NCI-H2081 treated with DMSO at 0.1 percent for 48 hours (cell line): ENCODE data around the gene CD44.

Experiments
- DNase-seq: peaks from one replicate; lab custom pipeline; 2025; lab: John Stamatoyannopoulos, UW

CD44 gene

DNA sequence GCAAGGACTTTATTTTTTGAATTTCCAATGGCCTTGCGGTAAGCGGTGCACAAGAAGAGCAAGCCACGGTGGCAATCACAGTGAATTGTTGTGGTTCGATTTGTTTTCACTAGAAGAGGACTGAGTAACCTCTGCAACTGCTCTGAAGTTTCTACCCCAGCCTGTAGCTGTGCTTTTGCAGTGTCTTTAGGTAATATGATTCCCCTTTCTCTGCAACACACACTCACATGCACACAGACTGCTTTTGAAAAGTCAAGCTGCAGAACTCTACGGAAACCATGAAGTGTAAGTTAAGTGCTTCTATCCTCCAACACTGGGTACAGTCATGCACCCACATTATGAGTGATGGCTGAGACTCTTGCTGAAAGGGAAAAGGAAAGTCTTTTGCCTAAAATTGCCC, 38.4 kb downstream of the CD44 start:
- DNase-seq = no peak

DNA sequence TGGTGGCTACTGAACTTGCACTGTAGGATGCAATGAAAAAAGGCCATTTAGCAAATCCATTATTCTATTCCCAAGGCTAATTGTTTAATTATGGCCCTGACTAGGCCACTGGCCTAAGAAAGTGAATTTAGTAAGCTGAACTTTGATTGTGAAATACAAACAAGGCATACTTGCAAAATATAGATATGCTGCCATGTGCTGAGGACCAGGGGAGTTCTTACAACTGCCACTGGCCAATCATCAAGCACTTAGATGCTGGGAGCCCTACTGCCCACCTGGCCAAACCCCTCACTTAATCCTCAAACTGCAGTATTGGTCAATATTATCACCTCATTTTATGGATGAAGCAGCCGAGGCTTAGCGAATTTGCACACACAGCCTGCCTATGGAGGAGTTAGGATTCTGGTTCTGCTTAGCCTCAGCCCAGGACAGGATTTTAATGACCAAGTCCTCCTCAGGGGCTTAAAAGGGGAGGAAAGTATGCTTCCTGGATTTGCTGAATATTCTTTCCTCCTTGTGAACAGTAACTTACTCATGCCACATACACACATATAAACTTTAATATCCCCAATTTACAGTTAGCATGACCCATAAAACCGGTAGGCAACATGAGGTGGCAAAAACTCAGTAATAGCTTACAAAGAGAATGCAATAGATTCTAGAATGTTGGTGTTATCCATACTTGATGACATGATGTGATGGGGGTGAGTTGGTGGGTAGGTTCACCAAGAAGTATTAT, 39.3 kb downstream of the CD44 start:
- no peak for DNase-seq

DNA sequence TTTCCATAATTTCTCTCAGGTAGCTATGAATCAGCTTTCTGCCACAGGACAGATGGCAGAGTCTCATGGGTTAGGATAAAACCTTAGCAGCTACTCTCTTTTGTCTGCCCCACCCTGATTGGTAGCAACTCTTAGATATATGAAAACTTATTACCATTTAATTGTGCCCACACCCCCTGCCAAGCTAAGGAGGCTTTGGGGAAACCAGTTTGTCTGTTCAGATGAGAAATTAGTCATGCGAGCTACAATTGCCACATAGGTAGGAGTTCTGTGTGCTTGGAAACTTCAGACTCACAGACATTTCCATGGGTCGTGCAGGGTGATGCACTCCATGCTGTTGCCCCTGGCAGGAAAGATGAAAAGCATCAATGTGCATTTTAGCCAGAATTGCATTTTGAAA, 39.9 kb downstream of the CD44 start:
- no peak for DNase-seq

DNA sequence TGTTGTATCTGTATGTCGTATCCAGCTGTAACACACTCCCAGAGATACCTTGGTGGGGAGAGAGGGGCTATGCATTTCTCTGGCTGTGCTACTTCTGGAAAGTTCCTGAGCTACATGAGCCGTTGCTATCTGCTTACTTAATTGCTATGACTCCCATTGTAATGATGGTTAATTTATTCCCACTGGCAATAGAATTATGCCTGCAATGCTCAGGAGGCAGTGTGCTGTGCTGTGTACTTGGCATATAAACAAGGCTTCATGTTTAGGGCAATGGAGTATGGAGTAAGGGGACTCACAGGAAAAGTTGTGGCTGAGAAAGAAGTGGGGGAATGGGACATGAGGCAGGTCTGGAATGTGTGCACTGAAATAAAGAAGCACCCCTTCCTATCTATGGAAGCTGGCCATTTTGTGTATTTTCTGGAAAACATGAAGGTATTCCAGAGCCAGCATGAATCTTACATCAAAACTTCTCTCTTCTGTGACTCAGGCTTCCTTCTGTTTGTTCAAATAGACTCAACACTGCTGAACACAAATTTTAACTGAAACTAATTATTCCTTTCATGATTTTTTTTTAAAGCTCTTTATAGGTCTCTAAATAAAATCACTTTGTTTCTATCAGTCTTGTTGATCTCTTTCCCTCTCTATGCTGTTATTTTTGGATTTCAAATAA, 40.6 kb downstream of the CD44 start:
- DNase-seq = no peak

DNA sequence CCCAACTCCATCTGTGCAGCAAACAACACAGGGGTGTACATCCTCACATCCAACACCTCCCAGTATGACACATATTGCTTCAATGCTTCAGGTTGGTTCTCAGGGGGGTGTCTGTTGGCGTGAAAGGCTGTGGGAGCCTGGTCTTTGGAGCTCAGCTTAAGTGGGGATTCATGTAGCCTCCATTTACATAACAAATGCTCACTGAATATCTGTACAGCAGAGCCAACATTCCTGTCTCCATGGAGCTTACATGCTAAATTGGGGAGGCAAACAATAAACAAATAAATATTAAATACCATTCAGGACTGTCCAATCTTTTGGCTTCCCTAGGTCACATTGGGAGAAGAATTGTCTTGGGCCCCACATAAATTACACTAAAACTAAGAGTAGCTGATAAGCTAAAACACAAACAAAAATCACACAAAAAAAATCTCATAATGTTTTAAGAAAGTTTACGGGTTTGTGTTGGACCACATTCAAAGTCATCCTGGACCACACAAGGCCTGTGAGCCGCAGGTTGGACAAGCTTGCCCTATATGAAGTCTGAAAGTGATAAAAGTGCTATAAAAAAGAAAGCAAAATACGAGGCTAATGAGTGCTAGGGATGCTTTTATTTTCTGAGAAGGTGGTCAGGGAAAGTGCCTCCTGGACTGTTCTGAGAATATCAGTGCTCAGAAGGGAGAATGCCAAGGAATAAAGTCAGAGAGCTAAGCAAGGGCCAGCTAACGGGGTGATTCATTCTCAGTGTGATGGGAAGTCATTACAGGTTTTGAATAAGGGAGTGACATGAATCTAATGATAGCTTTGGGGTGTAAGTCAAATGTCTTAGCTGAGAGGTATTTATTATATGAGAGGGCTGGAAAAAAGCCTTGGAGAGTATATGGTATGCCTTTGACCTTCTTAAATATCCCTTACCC, 41.6 kb downstream of the CD44 start:
- DNase-seq = no peak

DNA sequence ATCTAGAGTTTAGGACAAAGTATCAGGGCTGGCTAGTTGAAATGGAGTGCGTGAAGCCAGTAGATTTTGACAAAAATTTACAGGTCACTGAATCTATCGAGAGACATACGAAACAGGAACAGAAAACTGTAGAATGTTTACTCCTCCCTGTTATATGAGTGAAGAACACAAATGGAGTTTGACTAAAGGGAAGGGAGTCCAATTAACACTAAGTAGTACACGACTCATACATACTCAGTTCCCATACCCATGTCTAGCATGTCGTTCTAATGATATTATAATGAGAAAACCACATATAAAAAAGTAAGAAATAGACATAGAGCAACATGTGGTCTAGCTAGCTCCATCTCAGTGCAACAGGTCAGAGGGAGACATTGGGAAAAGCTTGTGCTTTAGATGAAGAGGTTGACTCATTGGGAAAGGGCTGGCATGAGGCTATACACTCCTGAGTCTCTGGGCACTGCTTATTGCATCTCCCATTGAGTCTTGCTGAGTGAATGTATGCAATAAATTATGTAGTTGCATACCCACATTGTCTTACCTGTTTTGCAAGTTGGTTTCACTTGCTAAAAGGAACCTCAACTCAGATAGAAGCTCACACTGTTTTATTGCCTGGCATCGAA, 43.5 kb downstream of the CD44 start:
- DNase-seq = no peak

DNA sequence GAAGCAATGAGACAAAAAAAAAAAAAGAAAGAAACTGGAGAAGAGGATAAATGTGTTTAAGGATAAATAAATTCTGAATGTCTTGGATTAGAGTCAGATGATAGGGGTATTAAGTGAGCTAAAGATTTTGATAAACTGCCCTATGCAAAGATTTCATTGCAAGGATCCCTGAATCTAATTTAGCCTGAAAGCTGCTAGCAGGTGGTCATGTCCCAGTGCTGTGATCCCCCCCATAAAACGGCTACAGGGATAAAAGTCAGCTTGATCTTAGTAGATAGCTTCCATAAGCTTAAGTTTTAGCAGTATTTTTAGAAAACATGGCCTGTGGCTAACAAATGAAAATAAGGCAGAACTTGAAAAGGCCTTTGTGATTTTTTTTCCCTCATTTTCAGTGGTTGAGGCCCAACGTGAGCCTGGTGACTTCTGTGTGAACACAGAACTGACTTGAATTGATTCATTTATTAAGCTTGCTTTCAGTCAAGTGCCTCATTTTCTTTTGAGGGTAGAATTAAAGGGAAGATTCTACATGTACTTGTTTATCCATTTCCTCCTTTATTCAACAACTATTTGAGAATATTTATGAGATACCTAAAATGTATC, 44.5 kb downstream of the CD44 start:
- DNase-seq = no peak

DNA sequence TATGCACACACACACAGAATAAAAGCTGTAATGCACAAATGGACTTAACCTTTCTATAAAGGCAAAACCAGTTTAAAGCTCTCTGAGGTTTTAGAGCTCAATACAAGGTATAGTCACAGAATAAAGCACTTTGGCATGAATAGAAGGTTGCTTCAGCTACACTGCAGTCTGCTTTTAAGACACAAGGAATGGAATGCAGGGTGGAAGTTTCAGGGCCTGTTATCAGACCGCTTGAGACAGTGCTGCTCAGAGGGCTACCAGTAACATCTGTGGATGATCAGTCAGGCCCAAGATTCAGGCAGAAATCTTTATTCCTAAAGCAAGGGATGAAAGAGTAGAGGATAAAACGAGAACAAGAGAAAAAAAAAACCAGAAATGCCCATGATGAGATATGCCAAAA, 46.7 kb downstream of the CD44 start:
- DNase-seq = no peak

DNA sequence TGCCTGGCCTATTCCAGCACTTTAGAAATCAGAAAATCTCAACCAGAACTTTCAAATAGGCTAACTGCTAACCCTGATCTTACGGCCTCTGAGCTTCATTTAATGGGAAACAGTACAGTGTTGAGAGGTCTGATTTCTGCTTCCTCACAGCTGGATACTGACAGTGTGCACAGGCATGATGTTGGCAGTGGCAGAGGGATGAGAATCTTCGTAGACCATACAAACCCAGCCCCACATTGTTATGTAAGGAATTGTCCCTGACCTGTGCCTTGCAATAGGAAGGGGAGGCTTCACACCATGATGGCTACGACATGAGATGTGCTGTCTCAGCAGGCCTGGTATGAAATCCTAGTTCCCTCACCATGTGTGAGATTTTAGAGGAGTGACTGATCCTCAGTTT, 49.0 kb downstream of the CD44 start:
- DNase-seq = no peak

DNA sequence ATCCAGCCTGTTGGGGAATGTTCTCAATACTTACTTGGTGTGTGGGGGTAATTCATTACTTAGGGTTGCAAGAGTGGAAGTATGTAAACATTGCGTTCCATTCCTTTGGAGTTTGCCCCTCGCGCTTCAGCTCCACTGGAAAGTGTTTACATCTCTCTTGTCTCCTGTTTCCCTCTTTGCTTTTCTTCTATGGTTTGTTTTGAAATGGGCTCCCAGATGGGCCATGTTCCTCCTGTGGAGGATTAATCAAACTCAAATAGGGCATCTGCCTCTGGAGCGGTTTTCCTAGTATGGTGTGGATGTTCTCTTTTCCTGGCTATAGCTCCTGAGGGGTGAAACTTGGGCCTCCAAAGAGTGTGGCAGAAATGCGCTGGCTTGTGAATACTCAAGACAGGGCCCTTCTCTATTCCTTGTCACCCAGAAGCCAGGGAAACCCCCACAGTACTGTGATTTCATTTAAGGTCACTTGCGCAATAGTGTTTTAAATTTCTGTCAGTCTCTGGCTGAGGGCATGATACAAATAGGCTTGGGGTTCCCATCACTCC, 51.9 kb downstream of the CD44 start:
- DNase-seq = no peak

DNA sequence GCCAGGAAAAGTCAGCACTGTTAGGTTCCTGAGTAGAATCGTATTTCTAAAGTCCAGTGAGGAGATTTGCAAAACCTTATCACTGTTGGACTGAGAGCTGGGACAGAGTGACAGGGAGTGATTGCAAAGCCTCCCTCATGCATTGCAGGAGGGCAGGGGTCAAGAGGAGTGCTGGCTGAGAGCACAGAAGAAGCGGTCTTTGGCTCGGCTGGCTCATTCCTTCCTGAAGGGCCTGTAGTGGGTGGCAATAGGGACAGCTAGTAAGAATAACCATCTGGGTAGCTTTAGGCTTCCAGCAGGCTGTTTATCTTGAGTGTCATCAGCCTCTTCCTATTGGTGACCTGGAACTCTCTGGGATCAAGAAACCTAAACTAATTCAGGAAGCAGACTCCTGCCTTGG, 53.4 kb downstream of the CD44 start:
- no peak for DNase-seq

DNA sequence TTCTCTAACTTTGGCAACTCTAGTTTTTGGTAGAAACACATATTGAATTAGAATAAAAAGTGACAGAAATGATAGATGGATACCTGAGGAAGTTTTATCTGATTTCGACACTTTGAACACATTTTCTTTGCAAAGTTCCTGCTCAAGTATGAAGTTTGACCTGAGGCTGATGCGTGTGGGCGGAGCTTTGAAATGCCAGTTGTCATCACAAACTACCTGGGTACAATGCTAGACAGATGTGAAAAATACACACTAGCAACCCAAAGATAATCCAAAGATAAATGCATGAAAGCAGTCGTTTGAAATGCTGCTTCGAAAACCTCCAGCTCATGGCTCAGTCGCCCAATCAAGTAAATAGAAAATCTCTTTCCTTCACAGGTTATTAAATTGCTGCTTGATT, 54.8 kb downstream of the CD44 start:
- DNase-seq = no peak

DNA sequence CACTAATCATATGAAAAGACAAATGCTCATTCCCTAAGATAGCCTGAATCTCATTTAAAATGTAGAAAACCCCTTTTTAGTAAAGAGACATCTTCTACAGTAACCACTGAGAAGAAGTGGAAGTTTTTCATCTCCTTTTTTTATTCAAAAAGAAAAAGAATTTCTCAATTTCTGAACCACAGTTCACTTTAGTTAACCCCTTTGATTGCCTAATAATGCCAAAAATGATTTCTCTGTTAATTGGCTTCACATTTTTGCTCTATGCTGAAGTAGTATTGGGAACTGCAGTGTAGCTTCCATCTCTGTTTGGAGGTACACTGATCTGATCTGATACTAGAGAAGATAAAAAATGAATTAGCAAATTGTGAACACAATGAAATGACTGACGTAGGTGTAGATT, 58.3 kb downstream of the CD44 start:
- no peak for DNase-seq

DNA sequence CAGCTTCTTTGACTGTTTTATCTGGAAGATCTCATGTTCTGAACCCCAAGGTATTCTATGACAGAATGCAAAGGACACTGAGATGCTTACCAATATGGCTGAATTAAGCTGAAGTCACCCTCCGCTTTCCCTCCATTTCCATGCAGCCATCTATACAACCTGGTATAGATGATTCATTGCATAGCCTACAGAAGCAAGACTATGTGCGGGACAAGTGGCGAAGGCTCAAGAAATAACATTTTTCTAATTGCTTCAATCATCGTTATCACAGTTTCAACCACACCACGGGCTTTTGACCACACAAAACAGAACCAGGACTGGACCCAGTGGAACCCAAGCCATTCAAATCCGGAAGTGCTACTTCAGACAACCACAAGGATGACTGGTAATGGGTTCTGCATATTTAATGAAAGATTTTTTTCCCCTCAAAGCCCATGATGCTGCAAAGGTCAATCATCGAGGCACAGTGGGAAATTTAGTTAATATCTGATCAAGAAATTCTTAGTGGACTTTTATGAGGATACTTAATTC, 61.9 kb downstream of the CD44 start:
- no peak for DNase-seq

DNA sequence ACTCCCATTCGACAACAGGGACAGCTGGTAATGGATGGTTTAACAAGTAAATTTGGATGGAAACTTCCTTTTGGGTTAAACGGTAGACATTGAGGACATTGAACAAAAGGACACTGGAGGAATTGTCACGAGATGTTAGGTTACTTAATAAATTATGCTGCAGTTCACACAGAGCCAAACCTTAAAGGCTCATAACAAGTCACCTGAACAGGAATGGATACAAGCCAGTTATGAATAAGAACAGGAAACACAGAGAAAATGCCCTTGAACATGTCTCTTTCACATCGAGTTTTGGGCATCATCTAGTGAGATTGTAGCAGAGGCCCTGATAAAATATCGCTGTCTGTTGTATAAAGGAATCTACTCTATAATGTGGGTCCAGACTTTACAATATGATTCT, 65.6 kb downstream of the CD44 start:
- no peak for DNase-seq

DNA sequence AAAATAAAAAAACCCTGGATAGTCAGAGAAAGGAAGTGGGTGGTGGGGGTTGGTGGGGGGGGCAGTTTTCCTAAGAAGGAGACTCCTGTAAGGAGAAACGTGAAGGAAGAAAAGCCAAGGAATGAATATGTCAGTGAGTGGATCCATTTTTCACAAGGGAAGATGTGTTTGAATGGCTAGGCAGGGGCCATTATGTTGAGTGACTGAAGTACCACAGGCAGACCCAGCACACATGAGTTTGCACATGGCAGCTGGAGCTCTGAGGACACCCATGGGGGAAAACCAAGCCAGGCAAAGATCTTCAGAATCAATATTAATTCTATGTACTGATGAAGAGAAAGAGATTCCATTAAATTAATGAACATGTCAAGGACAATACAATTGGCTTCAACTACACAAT, 67.6 kb downstream of the CD44 start:
- DNase-seq = no peak

DNA sequence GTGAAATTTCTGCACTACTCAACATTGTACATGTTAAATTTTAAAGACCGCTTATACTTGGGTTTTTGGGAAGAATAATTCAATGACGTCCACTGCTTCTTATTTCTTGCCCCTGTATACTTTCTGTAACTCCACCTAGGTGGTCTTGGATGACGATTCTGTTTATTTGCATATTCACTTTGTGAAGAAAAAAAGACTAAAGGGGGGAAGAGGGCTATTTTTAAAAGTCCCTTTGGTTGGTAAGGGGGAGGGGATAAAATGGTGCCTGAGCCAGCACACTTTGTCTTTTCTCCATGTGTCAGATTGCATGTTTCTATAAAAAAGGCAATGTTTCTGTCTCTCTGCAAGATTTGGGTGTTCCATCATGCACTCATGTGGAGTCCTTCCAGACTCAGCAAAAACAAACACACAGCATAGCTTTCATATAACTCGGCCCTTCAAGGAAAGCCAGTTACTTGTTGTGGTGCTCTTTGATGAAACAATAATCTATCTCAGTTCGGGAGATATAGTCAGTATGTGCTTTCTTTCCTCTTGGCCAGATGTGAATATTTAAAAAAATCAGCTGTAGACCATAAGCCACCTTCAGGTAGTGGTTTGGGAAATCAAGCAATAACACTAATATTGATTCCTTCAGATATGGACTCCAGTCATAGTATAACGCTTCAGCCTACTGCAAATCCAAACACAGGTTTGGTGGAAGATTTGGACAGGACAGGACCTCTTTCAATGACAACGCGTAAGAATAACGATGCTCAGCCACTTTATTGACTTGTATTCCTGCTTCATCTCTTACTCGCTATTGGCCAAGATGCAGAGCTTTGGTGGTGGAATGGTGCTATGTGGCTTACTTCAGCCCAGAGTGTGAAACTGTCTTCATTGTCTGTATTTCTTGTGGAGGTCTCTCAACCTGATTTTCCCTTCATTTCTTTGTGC, 68.8 kb downstream of the CD44 start:
- DNase-seq = no peak

DNA sequence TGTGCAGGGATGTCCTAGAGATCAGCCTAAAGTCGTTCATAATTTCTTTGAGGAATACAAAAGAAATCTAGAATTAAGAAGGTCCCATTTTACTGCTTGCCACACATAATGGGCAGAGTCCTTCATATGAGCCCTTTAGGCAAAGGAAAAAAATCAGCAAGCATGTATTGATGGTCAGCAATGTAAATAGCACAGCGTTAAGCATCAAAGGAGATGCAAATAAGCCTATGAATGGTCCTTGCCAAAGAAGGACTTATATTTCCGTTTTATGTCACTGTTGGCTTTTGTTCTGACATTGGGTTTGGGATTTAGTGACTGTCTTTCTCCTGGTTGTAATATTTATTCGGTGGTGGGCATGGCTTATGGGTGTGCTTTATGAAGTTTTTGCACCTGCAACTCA, 69.8 kb downstream of the CD44 start:
- no peak for DNase-seq

DNA sequence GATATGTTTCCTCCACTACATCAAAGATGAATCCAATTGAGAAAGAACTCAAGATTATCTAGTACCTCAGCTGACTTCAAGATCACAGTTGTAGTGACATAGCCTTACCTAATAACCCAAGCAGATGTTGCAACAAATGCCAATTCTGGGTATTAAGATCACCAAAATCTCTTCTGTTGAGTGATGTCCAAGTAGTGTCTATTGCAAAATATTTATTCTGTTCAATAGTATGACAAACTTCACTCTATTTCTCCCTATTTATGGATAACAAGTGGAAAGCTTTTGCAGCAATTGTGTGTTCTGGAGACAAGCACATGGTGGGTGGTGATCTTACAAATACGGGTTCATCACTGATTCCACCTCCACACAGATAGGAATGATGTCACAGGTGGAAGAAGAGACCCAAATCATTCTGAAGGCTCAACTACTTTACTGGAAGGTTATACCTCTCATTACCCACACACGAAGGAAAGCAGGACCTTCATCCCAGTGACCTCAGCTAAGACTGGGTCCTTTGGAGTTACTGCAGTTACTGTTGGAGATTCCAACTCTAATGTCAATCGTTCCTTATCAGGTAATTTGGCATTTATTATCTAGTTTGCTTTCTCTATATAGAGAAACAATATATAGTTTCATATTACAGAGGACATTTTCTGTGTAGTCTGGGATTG, 72.0 kb downstream of the CD44 start:
- DNase-seq = no peak

DNA sequence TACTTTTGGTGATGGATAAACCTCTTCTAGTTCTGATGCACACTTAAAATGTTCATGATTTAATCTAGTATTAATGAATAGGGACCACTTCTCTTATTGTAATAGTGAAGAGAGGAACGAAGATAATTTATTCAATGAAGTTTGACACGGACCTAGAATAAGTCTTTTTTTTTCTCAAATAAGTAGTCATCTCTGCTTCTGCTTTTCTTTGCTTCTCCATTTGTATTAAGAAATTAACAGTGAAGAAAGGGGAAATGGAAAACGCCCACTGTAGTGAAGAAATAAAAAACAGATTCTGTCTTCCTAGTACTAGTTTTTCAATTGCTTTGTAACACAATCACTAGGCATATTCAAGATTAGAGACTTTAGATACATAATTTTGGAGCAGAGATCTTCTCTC, 73.0 kb downstream of the CD44 start:
- DNase-seq = no peak
